Gastroesophageal sphincter (tissue), 3 donors: ENCODE results near the gene CAPS2.

Experiments
- CTCF ChIP-seq, 4 experiments: fragments of 200-600 bp in 2 of 4; fragments of 450-650 bp in 2 of 4; sonication (generic) in 1 of 4; IDR thresholded peaks; one replicate each; pipeline ENCODE4 v1.5.1; 2017 to 2019; ENCODE audit warnings: antibody characterized with exemption in 4 of 4, mild to moderate bottlenecking in 2 of 4, moderate library complexity in 2 of 4
- EP300 ChIP-seq: sonication (generic); formaldehyde crosslinking; IDR thresholded peaks from one replicate; pipeline ENCODE4 v1.6.1; 2017; ENCODE audit warnings: antibody characterized with exemption, mild to moderate bottlenecking
- POLR2A ChIP-seq, 2 donors: fragments of 450-650 bp; IDR thresholded peaks; one replicate each; pipeline ENCODE4 v1.6.1; 2017; ENCODE audit warnings: antibody characterized with exemption in 2 of 2, mild to moderate bottlenecking in 2 of 2, moderate library complexity in 1 of 2
- POLR2AphosphoS5 ChIP-seq: sonication (generic); formaldehyde crosslinking; IDR thresholded peaks from one replicate; pipeline ENCODE4 v1.6.1; 2017; ENCODE audit warnings: antibody characterized with exemption

- TF ChIP-seq CTCF (IDR thresholded peaks at IDR 0.05) = no peak
- TF ChIP-seq EP300 = no peak
- TF ChIP-seq POLR2A (IDR thresholded peaks at IDR 0.05) = no peak
- TF ChIP-seq POLR2AphosphoS5 = no peak
Observed at GRCh38 chr12:75294336-75294735, 35.8 kb downstream of the CAPS2 start.
